ENCODE measurements around the gene MFNG.

MFNG gene

DNA sequence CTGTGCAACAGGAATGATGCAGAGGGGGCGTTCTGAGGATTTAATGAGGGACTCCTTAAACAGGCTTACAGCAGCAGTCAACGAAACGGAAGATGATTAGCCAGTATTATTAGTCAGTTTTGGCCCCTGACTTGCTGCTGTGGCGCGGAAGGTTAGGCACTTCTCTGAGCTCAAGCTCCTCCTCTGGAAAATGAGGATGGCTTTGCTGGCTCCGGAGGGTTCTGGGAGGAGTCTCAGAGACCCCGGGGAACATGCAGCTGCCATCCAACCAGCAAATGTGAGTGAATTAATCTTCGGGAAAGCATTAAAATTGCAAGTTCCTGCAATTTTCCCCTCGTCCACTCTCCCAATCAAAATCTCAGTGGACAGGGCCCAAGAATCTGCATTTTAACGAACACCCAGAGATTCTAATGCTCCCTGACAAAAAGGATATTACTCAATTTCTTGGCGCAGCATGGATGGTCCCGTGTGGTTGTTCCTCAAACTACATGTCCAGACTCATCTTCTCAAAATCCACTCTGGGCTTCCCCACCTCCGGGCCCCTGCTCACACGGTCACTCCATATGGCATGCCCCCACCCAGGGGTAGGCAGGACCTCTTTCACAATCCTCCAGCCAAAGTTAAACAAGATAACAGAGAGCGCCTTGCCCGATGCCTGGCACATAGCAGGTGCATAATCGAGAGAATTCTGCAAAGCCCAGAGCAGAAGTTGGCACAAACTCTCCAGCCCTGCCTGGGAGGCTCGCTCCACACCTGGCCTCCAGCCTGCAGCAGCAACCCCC is 65.3 kb downstream of the MFNG start:
- no peak for DNase-seq

GRCh38 chr22:37419969-37420685 is 66.1 kb downstream of the MFNG start:
- no peak for DNase-seq

DNA sequence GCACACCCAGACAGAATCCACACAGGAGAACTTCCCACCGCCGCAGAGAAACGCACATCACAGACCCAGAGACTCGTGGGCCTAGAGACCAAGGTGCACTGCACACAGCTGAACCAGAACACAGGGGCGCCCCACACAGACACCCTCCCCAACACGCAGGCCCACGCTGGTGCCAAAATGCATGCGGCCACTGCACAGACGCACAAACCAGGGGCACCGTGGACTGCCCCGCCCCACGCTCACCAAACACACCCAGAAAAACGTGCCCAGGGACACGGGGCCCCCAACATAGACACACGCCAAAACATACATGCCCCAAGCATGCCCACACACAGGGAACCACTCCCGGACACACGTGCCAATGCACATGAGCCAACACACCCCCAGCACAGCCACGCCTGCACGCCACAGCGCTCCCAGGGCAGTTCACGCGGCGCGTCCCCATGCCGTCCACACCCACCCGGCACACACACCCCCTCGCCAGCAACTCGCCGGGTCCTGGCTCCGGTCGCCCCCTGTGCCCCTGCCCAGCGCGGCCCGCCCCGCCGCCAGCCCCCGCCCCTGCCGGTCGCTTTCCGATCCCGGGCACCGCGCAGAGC is 66.7 kb downstream of the MFNG start:
- no peak for DNase-seq

Data from left hindlimb (tissue), 1 donor.